ENCODE measurements around the gene UBE2E1. TPM values are rescaled to one million over a fixed set of nuclear protein-coding genes. Genes with fewer than 3 reads are reported as not detected.

Gene UBE2E1
- total RNA-seq, 2 experiments from 2014 or later, result 55.6 to 58.5 TPM

- Mint-ChIP-seq H3K36me3 (no peaks in the 10 kb centered on the region), H3K9me3 (ENCODE audit: low read depth) (no peaks in the 10 kb centered on the region), H3K4me1 (no peaks in the 10 kb centered on the region), H3K27me3 (peaks cover 27% of the 10 kb centered on the region), H3K27ac (no peak overlapping the region), H3K4me3 (no peak overlapping the region)
- ATAC-seq (no peak), DNase-seq (no peak)
- CTCF ChIA-PET, result no interaction called here
Observed at GRCh38 chr3:23778446-23778845, 27.3 kb upstream of the UBE2E1 start.

- Mint-ChIP-seq H3K27ac (no peak overlapping the region), H3K36me3 (no peaks in the 10 kb centered on the region), H3K4me3 (no peak overlapping the region), H3K4me1 (no peaks in the 10 kb centered on the region), H3K9me3 (ENCODE audit: low read depth) (no peaks in the 10 kb centered on the region), H3K27me3 (peaks cover 35% of the 10 kb centered on the region)
- ATAC-seq, result no peak
- CTCF ChIA-PET, result no interaction called here
- no peak for DNase-seq
Observed at GRCh38 chr3:23779841-23780240, 25.9 kb upstream of the UBE2E1 start.

- no peaks in the 10 kb centered on the region for H3K4me1 Mint-ChIP-seq
- H3K9me3 Mint-ChIP-seq (ENCODE audit: low read depth), result no peaks in the 10 kb centered on the region
- H3K27me3 Mint-ChIP-seq, result peaks cover 45% of the 10 kb centered on the region
- CTCF ChIA-PET, result no interaction called here
- DNase-seq (no peak), ATAC-seq (no peak)
- no peaks in the 10 kb centered on the region for H3K36me3 Mint-ChIP-seq
- no peak overlapping the region for H3K27ac Mint-ChIP-seq
- H3K4me3 Mint-ChIP-seq, result no peak overlapping the region
Observed at GRCh38 chr3:23781051-23781450, 24.7 kb upstream of the UBE2E1 start.

GRCh38 chr3:23781871-23782270 lies 23.9 kb upstream of the UBE2E1 start:
- CTCF ChIA-PET, result no interaction called here
- no peaks in the 10 kb centered on the region for H3K36me3 Mint-ChIP-seq
- H3K4me3 Mint-ChIP-seq, result no peak overlapping the region
- H3K4me1 Mint-ChIP-seq, result no peaks in the 10 kb centered on the region
- H3K27ac Mint-ChIP-seq, result no peak overlapping the region
- ATAC-seq (no peak), DNase-seq (no peak)
- no peaks in the 10 kb centered on the region for H3K9me3 Mint-ChIP-seq (ENCODE audit: low read depth)
- H3K27me3 Mint-ChIP-seq, result peaks cover 47% of the 10 kb centered on the region

GRCh38 chr3:23785097-23785645 lies 20.6 kb upstream of the UBE2E1 start:
- Mint-ChIP-seq H3K27ac (no peak overlapping the region), H3K36me3 (no peaks in the 10 kb centered on the region), H3K9me3 (ENCODE audit: low read depth) (no peaks in the 10 kb centered on the region), H3K4me1 (no peaks in the 10 kb centered on the region), H3K27me3 (peaks cover 44% of the 10 kb centered on the region), H3K4me3 (no peak overlapping the region)
- CTCF ChIA-PET, result no interaction called here
- ATAC-seq (no peak), DNase-seq (no peak)

- no peaks in the 10 kb centered on the region for H3K9me3 Mint-ChIP-seq (ENCODE audit: low read depth)
- ATAC-seq (no peak), DNase-seq (no peak)
- H3K4me3 Mint-ChIP-seq, result no peak overlapping the region
- no peak overlapping the region for H3K27ac Mint-ChIP-seq
- H3K36me3 Mint-ChIP-seq, result no peaks in the 10 kb centered on the region
- peaks cover 42% of the 10 kb centered on the region for H3K27me3 Mint-ChIP-seq
- CTCF ChIA-PET, result interaction anchor here (1.0 kb wide), 1 partner anchor 27 kb away, joined by 3 read pairs; no protein-coding TSS in a partner anchor
- no peaks in the 10 kb centered on the region for H3K4me1 Mint-ChIP-seq
Observed at GRCh38 chr3:23785882-23786281, 19.9 kb upstream of the UBE2E1 start.

GRCh38 chr3:23791678-23792077 lies 14.1 kb upstream of the UBE2E1 start:
- H3K27ac Mint-ChIP-seq, result no peak overlapping the region
- no peaks in the 10 kb centered on the region for H3K36me3 Mint-ChIP-seq
- CTCF ChIA-PET, result no interaction called here
- peaks cover 45% of the 10 kb centered on the region for H3K27me3 Mint-ChIP-seq
- no peak for ATAC-seq
- no peak for DNase-seq
- H3K4me1 Mint-ChIP-seq, result no peaks in the 10 kb centered on the region
- H3K4me3 Mint-ChIP-seq, result no peak overlapping the region
- H3K9me3 Mint-ChIP-seq (ENCODE audit: low read depth), result no peaks in the 10 kb centered on the region

GRCh38 chr3:23793528-23794134 lies 12.1 kb upstream of the UBE2E1 start:
- CTCF ChIA-PET, result no interaction called here
- Mint-ChIP-seq H3K9me3 (ENCODE audit: low read depth) (no peaks in the 10 kb centered on the region), H3K27ac (no peak overlapping the region), H3K4me1 (peaks cover 14% of the 10 kb centered on the region), H3K4me3 (no peak overlapping the region), H3K36me3 (no peaks in the 10 kb centered on the region), H3K27me3 (peaks cover 56% of the 10 kb centered on the region)
- DNase-seq (no peak), ATAC-seq (no peak)

GRCh38 chr3:23795096-23795495 lies 10.7 kb upstream of the UBE2E1 start:
- H3K4me1 Mint-ChIP-seq, result peaks cover 16% of the 10 kb centered on the region
- CTCF ChIA-PET, result no interaction called here
- peaks cover 65% of the 10 kb centered on the region for H3K27me3 Mint-ChIP-seq
- no peaks in the 10 kb centered on the region for H3K36me3 Mint-ChIP-seq
- no peaks in the 10 kb centered on the region for H3K9me3 Mint-ChIP-seq (ENCODE audit: low read depth)
- no peak for DNase-seq
- H3K4me3 Mint-ChIP-seq, result no peak overlapping the region
- ATAC-seq, result no peak
- no peak overlapping the region for H3K27ac Mint-ChIP-seq

- ATAC-seq (no peak), DNase-seq (no peak)
- Mint-ChIP-seq H3K9me3 (ENCODE audit: low read depth) (no peaks in the 10 kb centered on the region), H3K27ac (no peak overlapping the region), H3K36me3 (no peaks in the 10 kb centered on the region), H3K4me3 (no peak overlapping the region), H3K27me3 (peaks cover 64% of the 10 kb centered on the region), H3K4me1 (peaks cover 16% of the 10 kb centered on the region)
- CTCF ChIA-PET, result no interaction called here
Observed at GRCh38 chr3:23796518-23796917, 9.2 kb upstream of the UBE2E1 start.

GRCh38 chr3:23797491-23797890 lies 8.3 kb upstream of the UBE2E1 start:
- Mint-ChIP-seq H3K27ac (no peak overlapping the region), H3K36me3 (no peaks in the 10 kb centered on the region), H3K4me1 (peaks cover 16% of the 10 kb centered on the region), H3K27me3 (peaks cover 63% of the 10 kb centered on the region), H3K9me3 (ENCODE audit: low read depth) (no peaks in the 10 kb centered on the region), H3K4me3 (no peak overlapping the region)
- DNase-seq (peak; percentile 50), ATAC-seq (peak; percentile 68)
- CTCF ChIA-PET, result no interaction called here

GRCh38 chr3:23798456-23798855 lies 7.3 kb upstream of the UBE2E1 start:
- Mint-ChIP-seq H3K4me3 (no peak overlapping the region), H3K36me3 (no peaks in the 10 kb centered on the region), H3K27me3 (peaks cover 69% of the 10 kb centered on the region), H3K4me1 (peaks cover 16% of the 10 kb centered on the region), H3K27ac (no peak overlapping the region), H3K9me3 (ENCODE audit: low read depth) (no peaks in the 10 kb centered on the region)
- CTCF ChIA-PET, result no interaction called here
- ATAC-seq, result no peak
- DNase-seq, result no peak

- DNase-seq, result no peak
- Mint-ChIP-seq H3K4me3 (no peak overlapping the region), H3K36me3 (no peaks in the 10 kb centered on the region), H3K27me3 (peaks cover 67% of the 10 kb centered on the region), H3K4me1 (peaks cover 16% of the 10 kb centered on the region), H3K9me3 (ENCODE audit: low read depth) (no peaks in the 10 kb centered on the region), H3K27ac (no peak overlapping the region)
- ATAC-seq, result no peak
- CTCF ChIA-PET, result no interaction called here
Observed at GRCh38 chr3:23798876-23799275, 6.9 kb upstream of the UBE2E1 start.

- CTCF ChIA-PET, result no interaction called here
- peaks cover 20% of the 10 kb centered on the region for H3K4me1 Mint-ChIP-seq
- peaks cover 68% of the 10 kb centered on the region for H3K27me3 Mint-ChIP-seq
Observed at GRCh38 chr3:23800731-23801130, 5.0 kb upstream of the UBE2E1 start.

More at GRCh38 chr3:23800731-23801130, 5.0 kb upstream of the UBE2E1 start:
- H3K4me3 Mint-ChIP-seq, result no peak overlapping the region
- H3K36me3 Mint-ChIP-seq, result no peaks in the 10 kb centered on the region
- H3K27ac Mint-ChIP-seq, result no peak overlapping the region
- H3K9me3 Mint-ChIP-seq (ENCODE audit: low read depth), result no peaks in the 10 kb centered on the region
- DNase-seq (no peak), ATAC-seq (no peak)
